Esophagus (tissue), 2 donors: ENCODE measurements around the gene PARP1. TPM values are rescaled to one million over a fixed set of nuclear protein-coding genes. Genes with fewer than 3 reads are reported as not detected.

Experiments used
- H3K27ac ChIP-seq, 2 donors: one replicate each; pipeline ENCODE4 v1.5.1; 2013; ENCODE audit warnings: low read depth in 2 of 2, mild to moderate bottlenecking in 2 of 2, inconsistent platforms in 1 of 2, low read length in 1 of 2, moderate library complexity in 1 of 2
- H3K27me3 ChIP-seq, 2 donors: one replicate each; pipeline ENCODE4 v1.6.1; 2013; ENCODE audit warnings: low read length in 2 of 2, control low read depth in 1 of 2, mild to moderate bottlenecking in 1 of 2; ENCODE audit not compliant: insufficient read depth in 2 of 2, control insufficient read depth in 1 of 2
- H3K36me3 ChIP-seq, 2 donors: one replicate each; pipeline ENCODE4 v1.6.1; 2013; ENCODE audit warnings: low read length in 1 of 2; ENCODE audit not compliant: control insufficient read depth in 2 of 2, insufficient read depth in 2 of 2
- H3K4me1 ChIP-seq, 2 donors: one replicate each; pipeline ENCODE4 v1.6.1; 2013; ENCODE audit warnings: low read length in 1 of 2; ENCODE audit not compliant: control insufficient read depth in 2 of 2, insufficient read depth in 2 of 2
- H3K4me3 ChIP-seq, 2 donors: one replicate each; pipeline ENCODE4 v1.5.1; 2013; ENCODE audit warnings: low read length in 2 of 2, mild to moderate bottlenecking in 2 of 2, low read depth in 1 of 2, moderate library complexity in 1 of 2
- H3K9me3 ChIP-seq, 2 donors: one replicate each; pipeline ENCODE4 v1.6.1; 2013; ENCODE audit warnings: mild to moderate bottlenecking in 2 of 2, low read depth in 1 of 2, low read length in 1 of 2, moderate library complexity in 1 of 2; ENCODE audit not compliant: control insufficient read depth in 2 of 2, insufficient read depth in 1 of 2
- WGBS, 2 donors: extraction: QIAGEN DNeasy Blood & Tissue Kit; methylation state at CpG; one replicate each; pipeline ENCODE4 v1.1.7; 2013; 5-methylcytosine and 5-hydroxymethylcytosine counted together
- polyA plus RNA-seq, 2 donors: library from polyadenylated mRNA; stranded (reverse); fragments of 200-250 nt; gene quantifications; one replicate each; pipeline ENCODE4 v1.2.3, GENCODE V29; 2013
- donor health status: healthy with polysubstance abuse.
- donor health status: Bipolar disorder and iron deficiency.

PARP1 gene
- polyA plus RNA-seq, 2 donors = 10.6 to 29.0 TPM

DNA sequence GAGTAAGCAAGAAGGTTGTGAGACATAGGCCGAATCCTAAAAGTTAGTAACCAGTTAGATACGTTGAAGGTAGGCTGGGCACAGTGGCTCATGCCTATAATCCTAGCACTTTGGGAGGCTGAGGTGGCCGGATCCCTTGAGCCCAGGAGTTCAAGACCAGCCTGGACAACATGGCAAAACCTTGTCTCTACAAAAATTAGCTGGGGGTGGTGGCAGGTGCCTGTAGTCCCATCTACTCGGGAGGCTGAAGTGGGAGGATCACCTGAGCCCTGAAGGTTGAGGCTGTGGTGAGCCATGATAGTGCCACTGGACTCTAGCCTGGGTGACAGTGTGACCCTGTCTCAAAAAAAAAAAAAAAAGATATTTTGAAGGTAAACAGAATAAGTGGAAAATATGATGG is 1.5 kb upstream of the PARP1 start:
- Histone ChIP-seq H3K4me3 (no peak overlapping the region), H3K9me3 (no peaks in the 10 kb centered on the region), H3K4me1 (peaks cover 4 to 10% of the 10 kb centered on the region in 2 donors), H3K36me3 (no peaks in the 10 kb centered on the region), H3K27me3 (no peaks in the 10 kb centered on the region), H3K27ac (no peak overlapping the region)
- 94% methylated on average over 4 of the region's 4 CpGs for WGBS, 2 donors

DNA sequence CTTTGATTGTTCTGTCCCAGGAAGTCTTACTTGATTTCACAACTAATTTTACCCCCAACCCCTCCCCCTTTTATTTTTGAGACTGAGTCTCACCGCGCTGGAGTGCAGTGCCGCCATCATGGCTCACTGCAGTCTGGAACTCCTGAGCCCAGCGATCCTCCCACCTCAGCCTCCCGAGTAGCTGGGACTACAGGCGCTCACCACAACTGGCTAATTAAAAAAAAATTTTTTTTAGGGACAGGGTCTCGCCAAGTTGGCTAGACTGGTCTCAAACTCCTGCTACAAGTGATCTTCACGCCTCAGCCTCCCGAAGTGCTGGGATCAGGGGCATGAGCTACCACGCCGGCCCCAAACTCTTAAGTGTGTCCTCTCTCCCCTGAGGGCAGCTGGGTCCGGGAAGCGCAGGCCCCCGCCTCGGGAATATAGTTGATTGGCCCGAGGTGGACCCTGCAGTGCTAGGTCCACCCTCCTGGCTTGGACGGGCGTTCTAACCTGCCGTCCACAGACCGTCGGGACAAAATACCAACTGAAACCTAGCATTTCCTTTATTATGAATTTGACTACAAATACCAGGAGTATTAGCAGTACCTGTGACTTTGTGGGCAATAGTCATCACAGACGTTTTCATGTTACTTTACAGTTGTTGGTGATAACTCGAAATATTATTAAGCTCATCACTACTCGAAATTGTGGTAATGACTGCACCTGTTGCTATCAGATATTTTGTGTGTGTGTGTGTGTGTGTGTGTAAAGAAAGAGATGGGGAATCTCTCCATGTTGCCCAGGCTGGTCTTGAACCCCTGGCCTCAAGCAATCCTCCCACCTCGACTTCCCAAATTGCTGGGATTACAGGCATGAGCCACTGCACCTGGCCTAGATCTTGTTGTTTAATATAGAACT is 642 bp upstream of the PARP1 start:
- WGBS, 2 donors = 69 to 72% methylated on average over 25 of the region's 25 CpGs

DNA sequence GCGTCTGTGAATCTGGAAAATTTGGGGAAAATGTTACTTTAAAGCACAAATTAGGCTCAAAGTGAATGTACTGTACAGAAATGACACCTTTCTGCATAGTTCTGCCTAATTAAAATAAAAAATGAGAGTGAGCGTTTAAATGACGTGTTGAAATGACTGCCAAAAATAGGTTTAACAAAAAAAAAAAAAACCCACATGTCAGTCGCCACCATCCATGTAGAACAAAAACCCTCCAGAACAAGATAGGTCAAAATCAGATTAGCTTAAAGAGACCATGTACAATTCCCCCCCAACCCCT is 745 bp downstream of the PARP1 start:
- Histone ChIP-seq H3K4me3 (peak overlapping the region; percentile 84 to 92), H3K27me3 (no peaks in the 10 kb centered on the region), H3K4me1 (peaks cover 7 to 13% of the 10 kb centered on the region in 2 donors), H3K27ac (peak overlapping the region; percentile 85), H3K36me3 (peaks cover 0 to 3% of the 10 kb centered on the region in 2 donors), H3K9me3 (no peaks in the 10 kb centered on the region)
- 0% methylated on average over 4 of the region's 4 CpGs for WGBS, 2 donors

More for the DNA sequence above, 642 bp upstream of the PARP1 start:
- Histone ChIP-seq H3K9me3 (no peaks in the 10 kb centered on the region), H3K4me3 (peak overlapping the region; percentile 84 to 92), H3K27me3 (no peaks in the 10 kb centered on the region), H3K27ac (peak overlapping the region; percentile 85), H3K4me1 (peaks cover 5 to 13% of the 10 kb centered on the region in 2 donors), H3K36me3 (no peaks in the 10 kb centered on the region)

DNA sequence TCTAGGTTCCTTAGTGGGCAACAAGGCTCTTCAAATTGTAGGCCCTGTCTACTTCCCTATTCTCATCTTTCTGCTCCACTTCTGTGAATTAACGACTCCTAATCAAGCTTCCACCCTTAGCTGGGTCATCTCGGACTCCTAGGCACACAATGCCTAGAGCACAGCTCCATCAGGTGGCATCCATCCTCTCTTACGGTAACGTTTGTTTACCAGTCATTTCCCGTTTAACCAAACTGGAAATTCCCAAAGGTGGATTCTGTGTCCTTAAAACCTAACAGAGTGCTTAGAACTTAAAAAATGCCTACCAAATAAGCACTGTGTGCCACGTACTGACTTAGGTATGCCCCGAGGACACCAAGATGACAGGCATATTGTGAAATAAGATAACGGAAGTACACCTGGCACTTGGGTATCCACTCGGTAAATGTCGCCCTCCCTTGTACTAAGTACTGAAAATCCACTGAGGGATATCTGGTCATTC is 1.5 kb downstream of the PARP1 start:
- H3K4me3 ChIP-seq = peak overlapping the region in 1 of 2 donors; percentile 92
- peaks cover 7 to 13% of the 10 kb centered on the region in 2 donors for H3K4me1 ChIP-seq
- WGBS, 2 donors = 12% methylated on average over 10 of the region's 10 CpGs
- H3K9me3 ChIP-seq = no peaks in the 10 kb centered on the region
- peaks cover 0 to 8% of the 10 kb centered on the region in 2 donors for H3K36me3 ChIP-seq
- no peaks in the 10 kb centered on the region for H3K27me3 ChIP-seq
- peak overlapping the region in 1 of 2 donors; percentile 48 for H3K27ac ChIP-seq

DNA sequence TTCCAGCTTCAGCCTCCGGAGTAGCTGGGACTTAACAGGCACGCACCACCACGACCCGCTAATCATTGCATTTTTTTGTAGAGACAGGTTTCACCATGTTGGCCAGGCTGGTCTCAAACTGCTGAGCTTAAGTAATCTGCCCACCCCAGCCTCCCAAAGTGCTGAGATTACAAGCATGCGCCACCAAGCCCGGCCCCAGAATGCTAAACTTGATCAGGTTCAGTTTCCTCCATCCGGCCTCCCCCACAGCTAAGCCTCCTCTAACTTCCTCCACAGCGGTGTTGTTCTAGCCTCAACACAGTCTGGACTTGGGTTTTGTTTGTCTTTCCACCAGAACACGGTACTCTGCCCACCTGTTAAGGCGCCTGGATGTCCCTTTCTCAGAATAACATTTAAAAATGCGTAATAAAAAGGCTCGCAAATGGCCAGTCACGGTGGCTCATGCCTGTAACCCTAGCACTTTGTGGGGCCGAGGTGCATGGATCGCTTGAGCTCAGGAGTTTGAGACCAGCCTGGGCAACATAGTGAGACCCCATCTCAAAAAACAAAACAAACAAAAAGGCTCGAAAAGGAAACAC is 2.4 kb downstream of the PARP1 start:
- Histone ChIP-seq H3K27me3 (no peaks in the 10 kb centered on the region), H3K4me1 (peaks cover 10 to 13% of the 10 kb centered on the region in 2 donors), H3K36me3 (peaks cover 0 to 13% of the 10 kb centered on the region in 2 donors), H3K27ac (no peak overlapping the region), H3K9me3 (no peaks in the 10 kb centered on the region), H3K4me3 (no peak overlapping the region)
- 67 to 75% methylated on average over 16 of the region's 16 CpGs for WGBS, 2 donors

DNA sequence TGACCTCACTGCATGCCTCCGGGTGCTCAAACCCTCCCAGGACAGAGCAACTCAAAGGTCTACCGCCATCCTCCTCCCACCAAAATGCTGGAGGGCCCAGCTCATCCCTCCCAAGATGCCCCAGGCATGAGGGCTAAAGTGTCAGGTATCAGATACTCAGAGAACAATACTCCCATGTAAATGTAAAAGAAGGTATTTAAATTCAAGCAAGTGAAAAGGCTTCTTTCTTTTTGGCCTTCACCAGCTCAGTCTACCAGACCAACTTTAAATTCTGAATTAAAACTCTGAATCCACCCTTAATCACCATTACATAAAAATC is 3.0 kb downstream of the PARP1 start:
- WGBS, 2 donors = 75 to 85% methylated on average over 2 of the region's 2 CpGs
- no peaks in the 10 kb centered on the region for H3K27me3 ChIP-seq
- H3K36me3 ChIP-seq = peaks cover 0 to 16% of the 10 kb centered on the region in 2 donors
- no peaks in the 10 kb centered on the region for H3K9me3 ChIP-seq
- no peak overlapping the region for H3K27ac ChIP-seq
- H3K4me1 ChIP-seq = peaks cover 11 to 13% of the 10 kb centered on the region in 2 donors
- H3K4me3 ChIP-seq = no peak overlapping the region

- peaks cover 0 to 20% of the 10 kb centered on the region in 2 donors for H3K36me3 ChIP-seq
- no peaks in the 10 kb centered on the region for H3K9me3 ChIP-seq
- H3K4me1 ChIP-seq = peaks cover 11 to 13% of the 10 kb centered on the region in 2 donors
- H3K27me3 ChIP-seq = no peaks in the 10 kb centered on the region
- 58 to 62% methylated on average over 5 of the region's 5 CpGs for WGBS, 2 donors
- H3K27ac ChIP-seq = no peak overlapping the region
- no peak overlapping the region for H3K4me3 ChIP-seq
These were observed 3.6 kb downstream of the PARP1 start for GRCh38 chr1:226404063-226404903.

GRCh38 chr1:226403201-226404034 is 4.5 kb downstream of the PARP1 start:
- no peak overlapping the region for H3K4me3 ChIP-seq
- H3K4me1 ChIP-seq = peaks cover 11 to 13% of the 10 kb centered on the region in 2 donors
- H3K27ac ChIP-seq = no peak overlapping the region
- H3K9me3 ChIP-seq = no peaks in the 10 kb centered on the region
- no peaks in the 10 kb centered on the region for H3K27me3 ChIP-seq
- WGBS, 2 donors = 78 to 80% methylated on average over 15 of the region's 15 CpGs
- peaks cover 0 to 20% of the 10 kb centered on the region in 2 donors for H3K36me3 ChIP-seq

- Histone ChIP-seq H3K4me3 (no peak overlapping the region), H3K4me1 (peaks cover 11 to 13% of the 10 kb centered on the region in 2 donors), H3K27me3 (no peaks in the 10 kb centered on the region), H3K27ac (no peak overlapping the region), H3K36me3 (peaks cover 0 to 20% of the 10 kb centered on the region in 2 donors), H3K9me3 (no peaks in the 10 kb centered on the region)
- WGBS, 2 donors = 85 to 95% methylated on average over 4 of the region's 4 CpGs
These were observed 5.1 kb downstream of the PARP1 start for GRCh38 chr1:226402739-226403165.
